Activated T-helper 2 cell treated with anti-CD3 and anti-CD28 coated beads, Interferon-gamma antibody, Interleukin-2, Interleukin-4, amounts not matched to agents 10 μg/mL and 5 μg/mL and 100 μg/mL, durations not matched to agents 14 hours and 24 hours and 36 hours (primary cell): Measurements from ENCODE around the gene CTRL. TPM values are rescaled to one million over a fixed set of nuclear protein-coding genes. Genes with fewer than 3 reads are reported as not detected.

Experiments
- DNase-seq: peaks from one replicate; pipeline ENCODE4 v3.0.0; 2021; ENCODE audit warnings: low spot score
- H3K27ac Mint-ChIP-seq: one replicate; pipeline ENCODE4 v1.8.0; 2021; ENCODE audit warnings: mixed read lengths
- H3K27me3 Mint-ChIP-seq: one replicate; pipeline ENCODE4 v1.8.0; 2021; ENCODE audit warnings: low read depth, mixed read lengths
- H3K36me3 Mint-ChIP-seq: one replicate; pipeline ENCODE4 v1.8.0; 2021; ENCODE audit warnings: low read depth, mixed read lengths
- H3K4me1 Mint-ChIP-seq: one replicate; pipeline ENCODE4 v1.8.0; 2021; ENCODE audit warnings: low read depth, mixed read lengths
- H3K4me3 Mint-ChIP-seq: one replicate; pipeline ENCODE4 v1.8.0; 2021; ENCODE audit warnings: low read depth, mild to moderate bottlenecking, moderate library complexity, mixed read lengths
- H3K9me3 Mint-ChIP-seq: one replicate; pipeline ENCODE4 v1.8.0; 2021; ENCODE audit warnings: mixed read lengths
- intact Hi-C: fragments of 100-400 bp; cut with micrococcal nuclease; formaldehyde crosslinking; loops from one replicate; pipeline ENCODE4 v1.15.1; 2023
- total RNA-seq: library from RNA; stranded (reverse); gene quantifications from 2 replicates; pipeline ENCODE4 v1.2.3, GENCODE V29; 2022

The CTRL gene
- total RNA-seq, 1 donor from 2014 or later: 5.6 TPM

DNA sequence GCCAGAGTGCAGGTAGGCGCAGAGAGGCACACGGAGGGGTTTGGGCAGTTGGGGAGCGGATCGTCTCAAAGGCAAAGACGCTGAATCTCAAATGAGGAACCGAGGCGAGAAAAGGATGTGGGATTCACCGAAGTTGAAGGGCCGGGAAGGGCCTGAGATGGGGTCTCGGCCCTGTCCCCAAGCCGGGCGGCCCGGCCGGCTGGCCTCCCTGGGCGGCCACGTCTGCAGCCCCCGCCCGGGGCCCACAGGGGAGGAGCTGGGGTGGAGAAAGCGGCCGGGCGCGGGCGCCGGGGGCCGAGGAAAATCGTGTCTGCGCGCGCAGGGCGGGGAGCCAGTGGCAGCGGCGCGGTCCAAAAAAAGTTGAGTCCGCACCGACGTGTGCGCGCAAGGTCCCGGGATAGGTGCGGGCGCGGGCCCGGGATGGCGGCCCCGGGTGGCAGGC, 36.3 kb upstream of the CTRL start:
- Mint-ChIP-seq H3K4me3 (peak overlapping the region; percentile 100), H3K27me3 (no peaks in the 10 kb centered on the region), H3K36me3 (peaks cover 5% of the 10 kb centered on the region), H3K9me3 (no peaks in the 10 kb centered on the region), H3K27ac (peak overlapping the region; percentile 88), H3K4me1 (peaks cover 27% of the 10 kb centered on the region)
- intact Hi-C loops: loop anchor here (1.0 to 2.0 kb wide), 2 partner anchors 17 to 33 kb away; no protein-coding TSS in a partner anchor
- peak; percentile 29 for DNase-seq

DNA sequence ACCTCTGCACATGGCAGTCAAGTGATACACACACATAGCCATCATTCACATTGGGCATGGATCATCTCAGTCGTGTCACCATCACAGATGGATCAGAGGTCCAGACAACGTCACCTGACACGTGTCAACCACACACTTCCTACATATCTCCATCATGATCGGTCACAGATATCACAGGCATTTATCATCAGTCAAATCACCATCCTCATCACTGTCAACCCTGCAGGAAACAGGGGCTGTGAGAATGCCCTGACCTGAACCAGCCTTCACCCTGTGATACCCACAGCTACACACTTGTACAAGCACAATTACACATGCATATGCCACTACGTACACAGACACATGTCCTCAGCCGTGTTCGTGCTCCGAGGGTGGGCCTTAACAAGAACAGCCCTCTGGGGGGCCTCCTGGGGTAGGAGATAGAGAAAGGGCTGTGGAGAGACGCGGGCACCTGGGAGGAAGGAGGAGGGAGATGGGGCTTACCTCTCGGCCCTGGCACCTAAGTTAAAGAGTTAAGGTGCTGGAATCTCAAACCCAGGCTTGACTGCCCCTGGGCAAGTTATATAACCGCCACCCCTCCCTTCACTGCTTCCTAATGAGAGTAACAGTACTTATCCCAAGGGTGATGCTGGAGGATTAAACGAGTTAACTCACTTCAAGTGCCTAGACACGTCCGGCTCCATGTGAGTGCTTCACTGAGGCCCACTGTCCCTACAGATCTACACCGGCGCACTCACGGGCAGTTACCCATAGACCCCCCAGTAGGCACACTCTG, 35.7 kb upstream of the CTRL start:
- H3K36me3 Mint-ChIP-seq: peaks cover 11% of the 10 kb centered on the region
- intact Hi-C loops: no loop called here
- H3K27me3 Mint-ChIP-seq: no peaks in the 10 kb centered on the region
- no peak for DNase-seq
- peak overlapping the region; percentile 100 for H3K4me3 Mint-ChIP-seq
- peak overlapping the region; percentile 88 for H3K27ac Mint-ChIP-seq
- peaks cover 27% of the 10 kb centered on the region for H3K4me1 Mint-ChIP-seq
- no peaks in the 10 kb centered on the region for H3K9me3 Mint-ChIP-seq

DNA sequence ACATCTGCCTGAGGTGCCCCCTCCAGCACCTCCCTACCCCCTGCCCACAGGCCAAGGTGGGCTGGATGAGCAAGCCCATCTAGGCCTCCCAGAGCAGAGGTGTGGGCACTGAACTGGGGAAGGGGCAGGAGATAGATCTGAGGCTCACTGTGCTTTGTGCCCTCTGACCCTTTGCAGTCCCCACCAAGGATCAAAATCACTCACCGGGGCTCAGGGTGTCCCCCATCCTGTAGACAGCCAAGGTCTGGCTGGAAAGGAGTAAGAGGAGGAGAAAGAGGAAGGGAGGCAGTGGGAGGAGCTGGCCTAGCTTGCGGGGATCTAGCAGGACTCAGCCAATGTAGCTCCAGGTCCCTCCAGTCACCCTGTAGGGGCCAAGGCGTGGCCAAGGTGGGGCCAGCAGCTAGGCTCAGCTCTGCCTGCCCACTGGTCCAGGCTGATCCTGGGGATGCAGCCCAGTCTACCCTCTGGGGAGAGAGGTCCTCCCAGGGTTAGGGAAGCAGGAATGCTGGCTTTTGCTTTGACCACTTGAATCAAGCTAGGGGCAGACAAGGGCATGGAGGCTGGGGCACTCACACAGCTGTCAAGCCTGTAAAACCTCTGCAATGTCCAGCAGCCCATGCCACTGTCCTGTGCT, 35.0 kb upstream of the CTRL start:
- no peaks in the 10 kb centered on the region for H3K9me3 Mint-ChIP-seq
- H3K4me3 Mint-ChIP-seq: peak overlapping the region; percentile 100
- intact Hi-C loops: no loop called here
- H3K36me3 Mint-ChIP-seq: peaks cover 17% of the 10 kb centered on the region
- H3K27ac Mint-ChIP-seq: peak overlapping the region; percentile 88
- H3K27me3 Mint-ChIP-seq: no peaks in the 10 kb centered on the region
- no peak for DNase-seq
- H3K4me1 Mint-ChIP-seq: peaks cover 27% of the 10 kb centered on the region

DNA sequence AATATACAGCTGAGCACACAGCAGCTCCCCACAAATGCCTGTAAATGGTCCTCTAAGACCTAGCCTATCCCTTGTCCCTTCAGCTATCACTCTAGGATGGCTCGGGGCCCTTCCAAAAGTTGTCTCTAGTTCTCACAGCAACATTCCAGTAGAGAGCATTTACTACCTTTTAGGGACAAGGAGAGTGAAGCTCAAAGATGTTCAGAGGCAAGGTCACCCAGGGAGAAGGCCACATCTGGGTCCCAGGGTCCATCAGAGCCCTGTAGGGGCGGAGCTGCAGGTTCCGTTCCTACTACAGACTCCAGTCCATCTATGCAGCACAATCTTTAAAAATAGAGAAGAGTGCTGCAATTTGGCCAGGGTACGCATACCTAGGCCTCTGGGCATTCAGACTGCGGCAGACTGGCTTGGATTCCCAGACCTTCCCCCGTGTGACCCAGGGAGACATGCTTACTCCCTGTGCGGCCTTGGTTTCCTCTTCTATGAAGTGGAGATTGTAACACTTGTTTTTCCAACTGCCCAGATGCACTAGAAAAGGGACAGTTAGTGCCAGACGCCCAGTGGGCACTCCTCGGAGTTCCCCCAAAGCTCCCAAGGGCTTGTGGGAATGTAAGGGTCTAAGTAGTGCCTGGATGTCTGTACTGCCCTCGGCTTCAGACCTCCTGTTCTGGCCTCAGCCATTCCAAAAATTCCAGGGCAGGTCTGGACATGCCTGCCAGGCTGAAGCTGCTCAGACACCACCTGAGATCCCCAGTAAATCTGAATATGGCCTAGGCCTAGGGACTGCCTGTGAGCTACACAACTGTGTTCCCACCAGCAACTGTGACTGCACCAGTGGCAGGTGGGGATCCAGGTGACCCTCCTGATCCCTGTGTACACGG, 34.2 kb upstream of the CTRL start:
- intact Hi-C loops: no loop called here
- peaks cover 27% of the 10 kb centered on the region for H3K4me1 Mint-ChIP-seq
- H3K36me3 Mint-ChIP-seq: peaks cover 21% of the 10 kb centered on the region
- no peaks in the 10 kb centered on the region for H3K9me3 Mint-ChIP-seq
- H3K4me3 Mint-ChIP-seq: peak overlapping the region; percentile 5
- no peaks in the 10 kb centered on the region for H3K27me3 Mint-ChIP-seq
- DNase-seq: no peak
- H3K27ac Mint-ChIP-seq: no peak overlapping the region

DNA sequence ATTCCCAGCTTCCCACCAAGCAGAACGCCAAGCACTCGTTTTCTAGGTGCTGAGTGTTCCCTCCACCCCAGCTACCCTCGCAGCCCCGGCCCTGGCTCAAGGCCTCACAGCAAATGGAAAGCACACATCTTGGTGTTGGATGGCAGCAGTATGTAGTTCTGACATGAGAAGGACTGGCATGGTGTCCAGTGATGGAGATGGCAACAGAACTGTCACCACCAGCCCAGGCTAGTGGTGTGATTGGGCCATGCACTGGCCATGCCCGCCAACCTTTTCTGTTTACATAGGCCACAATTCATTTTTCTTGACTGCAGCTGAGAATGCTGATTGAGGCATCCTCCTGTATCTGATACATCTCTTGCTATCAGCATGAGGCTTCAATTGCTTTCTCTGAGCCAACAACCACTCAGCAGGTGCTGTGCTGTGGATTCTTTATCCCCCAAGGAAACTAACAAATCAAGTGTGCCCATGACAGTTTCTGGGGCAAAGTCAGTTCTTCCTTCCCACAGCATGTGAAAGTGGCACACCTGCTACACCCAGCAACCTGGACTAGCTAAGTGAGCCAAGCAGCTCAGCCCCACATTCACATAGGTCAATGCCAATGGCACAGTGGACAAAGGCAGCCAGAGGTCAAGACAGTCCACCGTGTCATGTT, 32.9 kb upstream of the CTRL start:
- Mint-ChIP-seq H3K4me1 (peaks cover 24% of the 10 kb centered on the region), H3K27ac (no peak overlapping the region), H3K4me3 (no peak overlapping the region), H3K9me3 (no peaks in the 10 kb centered on the region), H3K27me3 (no peaks in the 10 kb centered on the region), H3K36me3 (peaks cover 26% of the 10 kb centered on the region)
- no peak for DNase-seq
- intact Hi-C loops: no loop called here

DNA sequence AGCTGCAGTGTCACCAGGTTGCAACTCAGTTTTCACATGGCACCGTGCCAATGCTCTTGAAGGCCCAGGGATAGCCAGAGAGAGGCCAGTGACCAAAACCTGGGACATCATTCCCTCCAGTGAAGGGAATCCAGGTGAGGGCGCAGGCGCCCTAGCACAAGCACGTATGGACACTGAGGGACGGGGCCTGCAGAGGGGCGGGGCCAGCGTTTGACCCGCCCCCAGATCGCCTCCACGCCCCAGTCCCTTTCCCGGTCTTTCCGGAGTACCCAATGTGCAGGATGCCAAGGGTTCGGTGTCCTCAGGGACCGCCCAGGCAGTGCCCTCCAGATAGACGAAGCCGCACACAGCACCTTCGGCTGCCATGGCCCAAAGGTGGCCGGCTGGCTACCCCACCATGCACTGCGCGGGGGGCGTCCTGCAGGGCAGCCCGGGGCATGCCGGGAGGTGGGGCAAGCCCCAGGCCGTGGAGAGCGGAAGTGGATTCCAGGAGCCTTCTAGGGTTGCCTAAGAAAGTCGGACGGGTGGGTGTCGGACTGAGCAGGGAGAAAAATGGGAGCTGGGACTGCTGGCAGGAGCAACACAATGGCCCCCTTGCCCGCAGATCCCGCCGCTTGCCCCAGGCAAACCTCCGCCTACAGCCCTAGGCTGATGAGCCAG, 32.1 kb upstream of the CTRL start:
- no peak for DNase-seq
- no peaks in the 10 kb centered on the region for H3K27me3 Mint-ChIP-seq
- peaks cover 21% of the 10 kb centered on the region for H3K4me1 Mint-ChIP-seq
- peaks cover 26% of the 10 kb centered on the region for H3K36me3 Mint-ChIP-seq
- no peaks in the 10 kb centered on the region for H3K9me3 Mint-ChIP-seq
- H3K4me3 Mint-ChIP-seq: no peak overlapping the region
- intact Hi-C loops: no loop called here
- no peak overlapping the region for H3K27ac Mint-ChIP-seq

DNA sequence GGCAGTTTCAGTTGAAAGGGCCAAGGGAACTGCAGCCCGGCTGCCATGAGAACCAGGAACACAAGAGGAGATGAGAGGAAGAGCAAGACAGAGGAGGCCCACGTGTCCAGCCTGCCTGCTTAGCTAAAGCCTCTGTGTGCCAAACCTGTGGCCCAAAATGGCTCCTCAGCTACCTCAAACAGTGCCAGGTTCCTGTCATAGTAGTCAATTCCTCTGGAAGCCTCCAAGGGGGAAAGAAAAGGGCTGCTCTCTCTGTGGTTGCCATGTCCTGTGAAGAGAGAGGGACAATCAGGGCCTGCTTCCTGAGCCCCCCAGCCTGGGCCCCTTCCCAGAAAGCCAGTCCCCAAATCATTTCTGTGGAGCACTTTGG, 31.6 kb upstream of the CTRL start:
- intact Hi-C loops: no loop called here
- Mint-ChIP-seq H3K27ac (no peak overlapping the region), H3K36me3 (peaks cover 30% of the 10 kb centered on the region), H3K27me3 (no peaks in the 10 kb centered on the region), H3K4me1 (peaks cover 21% of the 10 kb centered on the region), H3K9me3 (no peaks in the 10 kb centered on the region), H3K4me3 (no peak overlapping the region)
- DNase-seq: no peak

DNA sequence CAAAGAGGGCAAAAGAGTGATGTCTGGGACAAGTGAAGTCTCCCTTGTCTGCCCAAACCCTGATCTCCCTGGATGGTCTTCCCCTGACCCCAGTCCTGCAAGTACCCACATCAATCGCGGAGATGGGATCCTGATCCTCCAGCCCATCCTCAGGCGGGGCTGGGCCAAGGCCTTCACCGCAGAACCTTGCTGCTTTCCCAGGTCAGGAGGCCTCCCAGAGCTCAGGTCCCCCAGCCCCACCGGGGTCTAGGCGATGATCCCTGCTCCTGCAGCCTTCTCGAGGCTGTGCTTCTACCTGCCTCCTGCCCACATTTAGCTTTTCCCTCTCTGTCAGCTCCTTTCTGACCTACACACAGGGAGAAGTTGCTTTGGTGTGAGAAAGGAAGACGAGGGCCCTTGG, 30.5 kb upstream of the CTRL start:
- Mint-ChIP-seq H3K4me3 (no peak overlapping the region), H3K9me3 (no peaks in the 10 kb centered on the region)

DNA sequence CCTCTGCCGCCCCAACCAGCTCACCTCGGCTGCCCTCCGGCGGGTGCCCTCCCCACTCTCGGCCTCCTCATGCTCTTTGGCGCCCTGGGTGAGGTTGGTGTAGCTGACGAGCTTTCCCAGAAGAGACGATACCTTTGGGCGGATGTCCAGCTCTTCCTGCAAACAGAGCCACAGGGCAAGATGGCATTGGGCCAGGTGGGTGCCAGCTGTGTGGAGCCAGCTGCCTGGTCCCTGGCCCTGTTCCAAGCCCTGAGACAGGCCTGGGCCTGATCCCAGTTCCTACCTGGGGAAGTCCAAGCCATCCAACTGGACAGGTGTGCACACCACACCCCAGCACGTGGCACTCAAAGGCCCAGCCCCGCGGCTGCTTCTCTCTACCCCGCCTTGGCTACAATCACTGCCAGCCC, 29.9 kb upstream of the CTRL start:
- Mint-ChIP-seq H3K27me3 (no peaks in the 10 kb centered on the region), H3K9me3 (no peaks in the 10 kb centered on the region), H3K4me3 (no peak overlapping the region), H3K27ac (no peak overlapping the region), H3K36me3 (peaks cover 32% of the 10 kb centered on the region), H3K4me1 (peaks cover 10% of the 10 kb centered on the region)
- intact Hi-C loops: no loop called here
- no peak for DNase-seq

More for the DNA sequence above, 30.5 kb upstream of the CTRL start:
- no peak for DNase-seq
- intact Hi-C loops: no loop called here
- H3K27ac Mint-ChIP-seq: no peak overlapping the region
- H3K4me1 Mint-ChIP-seq: peaks cover 16% of the 10 kb centered on the region
- H3K27me3 Mint-ChIP-seq: no peaks in the 10 kb centered on the region
- peaks cover 32% of the 10 kb centered on the region for H3K36me3 Mint-ChIP-seq

DNA sequence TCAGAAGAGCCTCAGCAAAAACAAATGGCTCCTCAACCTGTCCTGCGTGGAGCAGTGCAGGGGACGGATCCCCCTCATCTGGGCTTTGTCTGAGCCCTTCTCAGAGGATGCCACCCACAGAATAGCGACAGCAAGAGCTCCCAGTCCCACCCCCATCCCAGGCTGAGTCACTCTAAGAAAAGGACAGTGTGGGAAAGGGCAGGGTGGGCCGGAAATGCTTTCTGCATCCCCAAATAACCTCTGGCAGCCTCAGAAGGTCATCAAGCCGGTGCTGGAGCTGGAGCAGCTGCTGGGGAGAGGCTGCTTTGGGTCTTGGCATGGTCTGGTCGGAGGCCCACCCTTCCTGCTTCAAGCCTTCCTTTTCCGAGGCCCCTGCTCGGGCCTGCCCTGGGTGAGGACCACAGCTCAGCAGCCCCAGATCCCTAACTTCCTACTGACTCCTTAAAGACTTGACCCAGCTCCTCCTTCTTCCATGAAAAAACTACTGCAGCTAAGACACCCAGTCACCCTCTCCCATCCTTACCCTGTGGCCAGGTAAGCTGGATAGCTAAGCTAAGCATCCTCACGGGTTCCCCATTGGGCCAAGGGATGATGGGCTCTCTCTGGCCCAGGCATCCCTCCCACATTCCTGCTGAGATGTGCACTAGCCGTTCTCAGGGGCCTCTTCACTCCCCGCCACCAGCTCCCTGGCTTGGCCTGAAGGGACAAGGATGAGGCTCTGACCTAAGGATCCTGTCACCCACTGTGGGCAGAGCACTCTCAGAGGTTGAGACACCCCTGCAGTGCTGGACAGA, 28.1 kb upstream of the CTRL start:
- Mint-ChIP-seq H3K9me3 (no peaks in the 10 kb centered on the region), H3K36me3 (peaks cover 34% of the 10 kb centered on the region), H3K4me3 (no peak overlapping the region), H3K27ac (no peak overlapping the region), H3K27me3 (no peaks in the 10 kb centered on the region), H3K4me1 (peaks cover under 1% of the 10 kb centered on the region)
- DNase-seq: no peak
- intact Hi-C loops: no loop called here

DNA sequence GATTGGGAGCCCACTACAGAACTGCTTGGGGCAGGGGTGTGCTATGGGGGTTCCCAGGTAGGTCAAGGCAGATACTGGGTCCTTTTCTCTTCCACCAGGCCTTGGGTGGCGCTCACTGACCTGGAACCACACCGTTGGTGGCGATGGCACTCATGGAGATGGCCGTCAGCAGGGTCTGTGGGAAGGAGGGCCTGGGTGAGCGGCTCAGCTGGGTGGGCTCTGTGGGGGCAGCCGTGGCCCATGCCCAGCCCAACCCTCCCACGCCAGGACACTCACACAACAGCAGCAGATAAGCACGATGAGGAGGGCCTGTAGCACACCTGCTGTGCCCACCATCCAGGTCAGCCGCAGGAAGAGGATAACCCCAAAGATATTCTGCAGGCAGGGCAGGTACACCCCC, 26.0 kb upstream of the CTRL start:
- H3K9me3 Mint-ChIP-seq: no peaks in the 10 kb centered on the region
- DNase-seq: no peak
- H3K36me3 Mint-ChIP-seq: peaks cover 29% of the 10 kb centered on the region
- H3K27ac Mint-ChIP-seq: no peak overlapping the region
- intact Hi-C loops: no loop called here
- no peak overlapping the region for H3K4me3 Mint-ChIP-seq
- H3K4me1 Mint-ChIP-seq: no peaks in the 10 kb centered on the region
- H3K27me3 Mint-ChIP-seq: no peaks in the 10 kb centered on the region
